Measurements from ENCODE around the gene MRM2. TPM values are rescaled to one million over a fixed set of nuclear protein-coding genes. Genes with fewer than 3 reads are reported as not detected.
A peak's percentile ranks its signal among the peaks of the same experiment; 100 is the strongest.

MRM2 gene
- total and polyA plus RNA-seq, 2 donors from 2014 or later = 25.6 TPM

GRCh38 chr7:2260820-2261219 lies 18.8 kb upstream of the MRM2 start:
- Histone ChIP-seq H3K9ac (ENCODE audit: low read length in 3 of 3) (no peak overlapping the region), H3K27ac (ENCODE audit: low read depth in 2 of 2, low read length in 2 of 2) (no peak overlapping the region), H3K9me3 (ENCODE audit: control insufficient read depth in 2 of 3, insufficient read depth in 1 of 3, low read length in 3 of 3) (no peaks in the 10 kb centered on the region), H3K27me3 (ENCODE audit: control insufficient read depth, insufficient read depth, low read length) (no peaks in the 10 kb centered on the region), H3K4me1 (ENCODE audit: control insufficient read depth in 2 of 3, insufficient read depth in 2 of 3, low read depth in 1 of 3, low read length in 3 of 3) (no peaks in the 10 kb centered on the region), H3K4me3 (ENCODE audit: low read length in 3 of 3) (no peak overlapping the region), H3K36me3 (ENCODE audit: control insufficient read depth in 2 of 3, insufficient read depth in 3 of 3, low read length in 3 of 3) (no peaks in the 10 kb centered on the region)
- FAIRE-seq = no peak
- no peak for TF ChIP-seq CTCF (IDR thresholded peaks at IDR 0.05; ENCODE audit: borderline replicate concordance, extremely low read depth, insufficient read depth)
- DNase-seq = peak in 3 of 5 donors; percentile 51 to 89 (median 65)
- intact Hi-C loops (cut with DNase I) = no loop called here

GRCh38 chr7:2259480-2259879 lies 17.5 kb upstream of the MRM2 start:
- no peaks in the 10 kb centered on the region for H3K4me1 ChIP-seq (ENCODE audit: control insufficient read depth in 2 of 3, insufficient read depth in 2 of 3, low read depth in 1 of 3, low read length in 3 of 3)
- no peak for TF ChIP-seq CTCF (IDR thresholded peaks at IDR 0.05; ENCODE audit: borderline replicate concordance, extremely low read depth, insufficient read depth)
- H3K4me3 ChIP-seq (ENCODE audit: low read length in 3 of 3) = no peak overlapping the region
- H3K27me3 ChIP-seq (ENCODE audit: control insufficient read depth, insufficient read depth, low read length) = no peaks in the 10 kb centered on the region
- H3K9ac ChIP-seq (ENCODE audit: low read length in 3 of 3) = no peak overlapping the region
- FAIRE-seq (no peak), DNase-seq (no peak)
- H3K9me3 ChIP-seq (ENCODE audit: control insufficient read depth in 2 of 3, insufficient read depth in 1 of 3, low read length in 3 of 3) = no peaks in the 10 kb centered on the region
- no peak overlapping the region for H3K27ac ChIP-seq (ENCODE audit: low read depth in 2 of 2, low read length in 2 of 2)
- intact Hi-C loops (cut with DNase I) = no loop called here
- H3K36me3 ChIP-seq (ENCODE audit: control insufficient read depth in 2 of 3, insufficient read depth in 3 of 3, low read length in 3 of 3) = no peaks in the 10 kb centered on the region

GRCh38 chr7:2258661-2259365 lies 16.8 kb upstream of the MRM2 start:
- Histone ChIP-seq H3K36me3 (ENCODE audit: control insufficient read depth in 2 of 3, insufficient read depth in 3 of 3, low read length in 3 of 3) (no peaks in the 10 kb centered on the region), H3K9ac (ENCODE audit: low read length in 3 of 3) (no peak overlapping the region), H3K9me3 (ENCODE audit: control insufficient read depth in 2 of 3, insufficient read depth in 1 of 3, low read length in 3 of 3) (no peaks in the 10 kb centered on the region), H3K4me1 (ENCODE audit: control insufficient read depth in 2 of 3, insufficient read depth in 2 of 3, low read depth in 1 of 3, low read length in 3 of 3) (no peaks in the 10 kb centered on the region), H3K4me3 (ENCODE audit: low read length in 3 of 3) (no peak overlapping the region), H3K27me3 (ENCODE audit: control insufficient read depth, insufficient read depth, low read length) (no peaks in the 10 kb centered on the region), H3K27ac (ENCODE audit: low read depth in 2 of 2, low read length in 2 of 2) (no peak overlapping the region)
- DNase-seq (no peak), FAIRE-seq (no peak)
- no peak for TF ChIP-seq CTCF (IDR thresholded peaks at IDR 0.05; ENCODE audit: borderline replicate concordance, extremely low read depth, insufficient read depth)
- intact Hi-C loops (cut with DNase I) = no loop called here

- Histone ChIP-seq H3K4me3 (ENCODE audit: low read length in 3 of 3) (no peak overlapping the region), H3K9ac (ENCODE audit: low read length in 3 of 3) (no peak overlapping the region), H3K27ac (ENCODE audit: low read depth in 2 of 2, low read length in 2 of 2) (no peak overlapping the region), H3K9me3 (ENCODE audit: control insufficient read depth in 2 of 3, insufficient read depth in 1 of 3, low read length in 3 of 3) (no peaks in the 10 kb centered on the region), H3K27me3 (ENCODE audit: control insufficient read depth, insufficient read depth, low read length) (no peaks in the 10 kb centered on the region), H3K36me3 (ENCODE audit: control insufficient read depth in 2 of 3, insufficient read depth in 3 of 3, low read length in 3 of 3) (no peaks in the 10 kb centered on the region), H3K4me1 (ENCODE audit: control insufficient read depth in 2 of 3, insufficient read depth in 2 of 3, low read depth in 1 of 3, low read length in 3 of 3) (no peaks in the 10 kb centered on the region)
- intact Hi-C loops (cut with DNase I) = no loop called here
- FAIRE-seq = no peak
- TF ChIP-seq CTCF (IDR thresholded peaks at IDR 0.05; ENCODE audit: borderline replicate concordance, extremely low read depth, insufficient read depth) = no peak
- no peak for DNase-seq
Observed at GRCh38 chr7:2257651-2258050, 15.6 kb upstream of the MRM2 start.
